HG03095 (cell line): ENCODE measurements around the gene LIAS.
"Not testable (repeated sequence)": the region's sequence is repeated elsewhere in the genome, so short reads cannot be mapped to it uniquely, and the experiment has no call there.

Experiments used
- ATAC-seq: cut with Tn5 transposase; IDR thresholded peaks from one replicate; pipeline ENCODE4 v1.9.1; 2021; ENCODE audit warnings: moderate library complexity; ENCODE audit not compliant: unreplicated experiment

The LIAS gene

GRCh38 chr4:39495446-39496213 is 36.8 kb downstream of the LIAS start:
- no peak for ATAC-seq

- no peak for ATAC-seq
Observed at GRCh38 chr4:39497909-39498726, 39.3 kb downstream of the LIAS start.

GRCh38 chr4:39498727-39499020 is 39.8 kb downstream of the LIAS start:
- no peak for ATAC-seq

- no peak for ATAC-seq
Observed at GRCh38 chr4:39502019-39502663, 43.3 kb downstream of the LIAS start.

GRCh38 chr4:39502664-39503035 is 43.8 kb downstream of the LIAS start:
- ATAC-seq = not testable (repeated sequence)

GRCh38 chr4:39504538-39504937 is 45.7 kb downstream of the LIAS start:
- ATAC-seq = no peak

GRCh38 chr4:39505581-39505980 is 46.7 kb downstream of the LIAS start:
- ATAC-seq = no peak

- no peak for ATAC-seq
Observed at GRCh38 chr4:39510348-39510929, 51.6 kb downstream of the LIAS start.

GRCh38 chr4:39514266-39514665 is 55.4 kb downstream of the LIAS start:
- not testable (repeated sequence) for ATAC-seq

GRCh38 chr4:39514888-39515401 is 56.1 kb downstream of the LIAS start:
- no peak for ATAC-seq

- not testable (repeated sequence) for ATAC-seq
Observed at GRCh38 chr4:39515669-39516401, 57.0 kb downstream of the LIAS start.

GRCh38 chr4:39516407-39516966 is 57.6 kb downstream of the LIAS start:
- no peak for ATAC-seq

- ATAC-seq = no peak
Observed at GRCh38 chr4:39518484-39518883, 59.6 kb downstream of the LIAS start.

- no peak for ATAC-seq
Observed at GRCh38 chr4:39521253-39521919, 62.5 kb downstream of the LIAS start.

- no peak for ATAC-seq
Observed at GRCh38 chr4:39522068-39522467, 63.2 kb downstream of the LIAS start.

- no peak for ATAC-seq
Observed at GRCh38 chr4:39524161-39524957, 65.5 kb downstream of the LIAS start.

- no peak for ATAC-seq
Observed at GRCh38 chr4:39525822-39526690, 67.2 kb downstream of the LIAS start.

GRCh38 chr4:39526765-39527295 is 68.0 kb downstream of the LIAS start:
- ATAC-seq = peak; percentile 15
